Liver (tissue), 9 donors: ENCODE results near the gene ALKBH2. TPM values are rescaled to one million over a fixed set of nuclear protein-coding genes. Genes with fewer than 3 reads are reported as not detected.
A peak's percentile ranks its signal among the peaks of the same experiment; 100 is the strongest.

Source experiments
- DNase-seq: peaks from one replicate; pipeline ENCODE4 v3.0.0-alpha.2; 2017; ENCODE audit warnings: low spot score
- H3K27ac ChIP-seq, 2 donors: one replicate each; pipeline ENCODE4 v1.7.0; 2013; ENCODE audit warnings: inconsistent platforms in 2 of 2, low read length in 2 of 2, control low read depth in 1 of 2, low read depth in 1 of 2, mild to moderate bottlenecking in 1 of 2
- H3K27me3 ChIP-seq, 4 donors: one replicate each; pipeline versions ENCODE4 v1.6.1 to v1.7.0; 2013; ENCODE audit warnings: low read length in 3 of 4, inconsistent platforms in 1 of 4, mild to moderate bottlenecking in 1 of 4, moderate library complexity in 1 of 4; ENCODE audit not compliant: control insufficient read depth in 4 of 4, insufficient read depth in 4 of 4
- H3K36me3 ChIP-seq, 4 donors: one replicate each; pipeline versions ENCODE4 v1.6.1 to v1.7.0; 2013; ENCODE audit warnings: low read length in 3 of 4, mild to moderate bottlenecking in 3 of 4, low read depth in 1 of 4, moderate library complexity in 1 of 4; ENCODE audit not compliant: control insufficient read depth in 4 of 4, insufficient read depth in 3 of 4
- H3K4me1 ChIP-seq, 4 donors: one replicate each; pipeline versions ENCODE4 v1.6.1 to v1.7.0; 2013; ENCODE audit warnings: low read length in 3 of 4, mild to moderate bottlenecking in 3 of 4, moderate library complexity in 1 of 4; ENCODE audit not compliant: control insufficient read depth in 4 of 4, insufficient read depth in 4 of 4
- H3K4me3 ChIP-seq, 3 donors: one replicate each; pipeline versions ENCODE4 v1.6.1 to v1.7.0; 2013; ENCODE audit warnings: low read length in 3 of 3, control low read depth in 1 of 3, low read depth in 1 of 3, mild to moderate bottlenecking in 1 of 3
- H3K9ac ChIP-seq, 2 donors: one replicate each; pipeline ENCODE4 v1.7.0; 2013; ENCODE audit warnings: low read length in 2 of 2, mild to moderate bottlenecking in 2 of 2, moderate library complexity in 2 of 2, control low read depth in 1 of 2, low read depth in 1 of 2
- H3K9me3 ChIP-seq, 4 donors: one replicate each; pipeline versions ENCODE4 v1.6.1 to v1.7.0; 2013; ENCODE audit warnings: low read length in 3 of 4; ENCODE audit not compliant: control insufficient read depth in 4 of 4
- CTCF ChIP-seq: fragments of 150-350 bp; IDR thresholded peaks from 2 replicates; pipeline ENCODE4 v1.5.1; 2017; ENCODE audit warnings: improper control_type of control experiment, low read depth, low read length; ENCODE audit not compliant: missing input control
- EGR1 ChIP-seq, 2 donors: IDR thresholded peaks; 2 replicates each; pipeline ENCODE4 v1.6.1; 2016 to 2018; ENCODE audit warnings: antibody characterized with exemption in 2 of 2, low read depth in 2 of 2
- FOXA2 ChIP-seq: IDR thresholded peaks from 2 replicates; pipeline ENCODE4 v1.6.1; 2016; ENCODE audit warnings: antibody characterized with exemption
- GABPA ChIP-seq, 2 donors: IDR thresholded peaks in 1 of 2; conservative IDR thresholded peaks in 1 of 2; 2 replicates each; pipeline ENCODE4 v1.6.1; 2016; ENCODE audit warnings: antibody characterized with exemption in 2 of 2, mild to moderate bottlenecking in 1 of 2, moderate library complexity in 1 of 2
- HNF4A ChIP-seq, 2 donors: conservative IDR thresholded peaks; 2 replicates each; pipeline ENCODE4 v1.6.1; 2016; ENCODE audit warnings: antibody characterized with exemption in 2 of 2, mild to moderate bottlenecking in 2 of 2
- JUND ChIP-seq, 2 donors: IDR thresholded peaks; 2 replicates each; pipeline ENCODE4 v1.6.1; 2016; ENCODE audit warnings: antibody characterized with exemption in 2 of 2
- MAX ChIP-seq: IDR thresholded peaks from 2 replicates; pipeline ENCODE4 v1.6.1; 2016; ENCODE audit warnings: antibody characterized with exemption
- NR2F2 ChIP-seq: IDR thresholded peaks from 2 replicates; pipeline ENCODE4 v1.6.1; 2016; ENCODE audit warnings: antibody characterized with exemption
- RAD21 ChIP-seq, 2 donors: IDR thresholded peaks; 2 replicates each; pipeline ENCODE4 v1.6.1; 2016; ENCODE audit warnings: antibody characterized with exemption in 2 of 2, mild to moderate bottlenecking in 2 of 2
- REST ChIP-seq: IDR thresholded peaks from 2 replicates; pipeline ENCODE4 v1.6.1; 2016; ENCODE audit warnings: antibody characterized with exemption, mild to moderate bottlenecking
- RXRA ChIP-seq, 2 donors: IDR thresholded peaks; 2 replicates each; pipeline ENCODE4 v1.6.1; 2017 to 2018; ENCODE audit warnings: antibody characterized with exemption in 2 of 2, mild to moderate bottlenecking in 1 of 2
- SP1 ChIP-seq: IDR thresholded peaks from 2 replicates; pipeline ENCODE4 v1.6.1; 2018; ENCODE audit warnings: antibody characterized with exemption, mild to moderate bottlenecking
- YY1 ChIP-seq: IDR thresholded peaks from 2 replicates; pipeline ENCODE4 v1.6.1; 2016; ENCODE audit warnings: antibody characterized with exemption, mild to moderate bottlenecking
- WGBS: extraction: QIAGEN DNeasy Blood & Tissue Kit; methylation state at CpG from one replicate; pipeline ENCODE4 v1.1.7; 2013; 5-methylcytosine and 5-hydroxymethylcytosine counted together
- polyA plus RNA-seq, 2 donors: library from polyadenylated mRNA; stranded (reverse) in 1 of 2; unstranded in 1 of 2; fragments of 200-250 nt in 1 of 2; fragments of >200 nt in 1 of 2; fragmentation: Nextera tagmentation in 1 of 2; extraction: Ambion mirVana in 1 of 2; gene quantifications; one replicate each; pipeline versions ENCODE4 v1.2.1 to v1.2.3, GENCODE V29; 2013 to 2015
- total RNA-seq, 2 donors: library from RNA; depleted of rRNA; stranded (reverse); fragments of >200 nt; gene quantifications; one replicate each; pipeline ENCODE4 v1.2.3, GENCODE V29; 2014
- donor health status: healthy.
- donor health status: healthy.
- donor health status: healthy.
- donor health status: healthy.
- donor health status: healthy.

The ALKBH2 gene
- total and polyA plus RNA-seq, 4 donors, result 6.8 to 24.7 (median 19.9) TPM

- Histone ChIP-seq H3K9ac (peak overlapping the region in 1 of 2 donors; percentile 36), H3K4me1 (peaks cover 4 to 40% (median 26%) of the 10 kb centered on the region in 4 donors), H3K4me3 (no peak overlapping the region), H3K9me3 (no peaks in the 10 kb centered on the region), H3K36me3 (peaks cover 0 to 26% (median 12%) of the 10 kb centered on the region in 4 donors), H3K27ac (peak overlapping the region; percentile 26 to 70), H3K27me3 (no peaks in the 10 kb centered on the region)
- peak; percentile 72 for TF ChIP-seq SP1
- TF ChIP-seq GABPA (IDR thresholded peaks at IDR 0.05 in 1 of 2, conservative IDR thresholded peaks at IDR 0.05 in 1 of 2), result peak in 1 of 2 donors; percentile 46
- TF ChIP-seq JUND (IDR thresholded peaks at IDR 0.05), result peak; percentile 22 to 54
- peak; percentile 74 to 80 for TF ChIP-seq HNF4A (conservative IDR thresholded peaks at IDR 0.05)
- no peak for TF ChIP-seq EGR1 (IDR thresholded peaks at IDR 0.05; ENCODE audit: low read depth in 2 of 2)
- peak; percentile 69 to 74 for TF ChIP-seq RXRA (IDR thresholded peaks at IDR 0.05)
- peak; percentile 34 to 48 for TF ChIP-seq RAD21 (IDR thresholded peaks at IDR 0.05)
- TF ChIP-seq NR2F2, result no peak
- TF ChIP-seq MAX, result peak; percentile 69
- TF ChIP-seq CTCF, result no peak
- peak; percentile 81 for TF ChIP-seq YY1
- peak; percentile 39 for TF ChIP-seq FOXA2
- TF ChIP-seq REST, result peak; percentile 76
- WGBS, result 30% methylated on average over 5 of the region's 5 CpGs
- DNase-seq, result peak; percentile 47
Observed at GRCh38 chr12:109065154-109065852, 28.0 kb downstream of the ALKBH2 start.

- H3K27ac ChIP-seq, result no peak overlapping the region
- no peak for DNase-seq
- no peak overlapping the region for H3K4me3 ChIP-seq
- 66% methylated on average over 3 of the region's 3 CpGs for WGBS
- peaks cover 0 to 20% (median 12%) of the 10 kb centered on the region in 4 donors for H3K36me3 ChIP-seq
- H3K27me3 ChIP-seq, result no peaks in the 10 kb centered on the region
- H3K9ac ChIP-seq, result no peak overlapping the region
- peak; percentile 10 for TF ChIP-seq MAX
- no peak for TF ChIP-seq JUND (IDR thresholded peaks at IDR 0.05)
- TF ChIP-seq RXRA (IDR thresholded peaks at IDR 0.05), result peak in 1 of 2 donors; percentile 24
- H3K4me1 ChIP-seq, result peaks cover 4 to 43% (median 22%) of the 10 kb centered on the region in 4 donors
- no peaks in the 10 kb centered on the region for H3K9me3 ChIP-seq
Observed at GRCh38 chr12:109064143-109064542, 29.1 kb downstream of the ALKBH2 start.
